ENCODE measurements around the gene PCBP4. TPM values are rescaled to one million over a fixed set of nuclear protein-coding genes. Genes with fewer than 3 reads are reported as not detected.
"Not testable (repeated sequence)": the region's sequence is repeated elsewhere in the genome, so short reads cannot be mapped to it uniquely, and the experiment has no call there.

The PCBP4 gene
- total RNA-seq, 1 experiment from 2014 or later: 45.8 TPM

DNA sequence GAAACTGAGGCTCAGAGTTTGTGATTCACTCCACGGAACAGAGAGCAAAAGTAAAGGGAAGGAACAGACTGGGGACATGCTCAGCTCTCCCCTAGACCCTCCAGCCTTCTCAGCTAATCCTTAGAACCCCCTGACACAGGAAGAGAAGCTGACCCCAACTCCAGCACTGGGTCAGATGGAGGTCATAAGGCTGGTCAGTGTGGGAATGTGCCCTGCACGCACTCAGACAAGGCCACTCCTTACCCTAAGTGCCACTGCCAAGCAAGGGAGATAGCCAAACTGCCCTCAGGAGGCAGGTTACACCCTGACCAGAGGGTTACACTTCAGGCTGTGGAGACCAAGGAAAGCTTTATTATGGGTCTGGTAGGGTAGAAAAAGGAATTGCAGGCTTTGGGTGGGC is 27.3 kb upstream of the PCBP4 start:
- Histone ChIP-seq H3K4me3 (ENCODE audit: low read length) (peak overlapping the region; percentile 93), H3K9ac (ENCODE audit: low read length) (peak overlapping the region; percentile 99), H3K9me2 (replicated peaks; ENCODE audit: low read length) (no peaks in the 10 kb centered on the region), H3K79me2 (ENCODE audit: low read length) (peaks cover 32% of the 10 kb centered on the region), H3K4me2 (ENCODE audit: low read length) (peak overlapping the region; percentile 93), H3K27ac (ENCODE audit: low read length) (peak overlapping the region; percentile 58; the same call in 1 of the 2 replicates), H3F3A (ENCODE audit: low read length, unreplicated experiment) (peaks cover 18% of the 10 kb centered on the region), H2AFZ (ENCODE audit: low read length) (no peak overlapping the region), H4K20me1 (ENCODE audit: low read length) (0 out of 2 replicates have a peak, but pooled peaks cover 4% of the 10 kb centered on the region), H3K9me3 (ENCODE audit: low read length) (no peaks in the 10 kb centered on the region), H3K36me3 (ENCODE audit: low read depth, low read length) (peaks cover 29% of the 10 kb centered on the region), H3K4me1 (ENCODE audit: insufficient read depth, low read length) (peaks cover 22% of the 10 kb centered on the region), H3K27me3 (ENCODE audit: low read length) (no peaks in the 10 kb centered on the region)
- TF ChIP-seq EZH2 (IDR thresholded peaks at IDR 0.05; ENCODE audit: low read length, unreplicated experiment): no peak
- TF ChIP-seq, protein P1, sequence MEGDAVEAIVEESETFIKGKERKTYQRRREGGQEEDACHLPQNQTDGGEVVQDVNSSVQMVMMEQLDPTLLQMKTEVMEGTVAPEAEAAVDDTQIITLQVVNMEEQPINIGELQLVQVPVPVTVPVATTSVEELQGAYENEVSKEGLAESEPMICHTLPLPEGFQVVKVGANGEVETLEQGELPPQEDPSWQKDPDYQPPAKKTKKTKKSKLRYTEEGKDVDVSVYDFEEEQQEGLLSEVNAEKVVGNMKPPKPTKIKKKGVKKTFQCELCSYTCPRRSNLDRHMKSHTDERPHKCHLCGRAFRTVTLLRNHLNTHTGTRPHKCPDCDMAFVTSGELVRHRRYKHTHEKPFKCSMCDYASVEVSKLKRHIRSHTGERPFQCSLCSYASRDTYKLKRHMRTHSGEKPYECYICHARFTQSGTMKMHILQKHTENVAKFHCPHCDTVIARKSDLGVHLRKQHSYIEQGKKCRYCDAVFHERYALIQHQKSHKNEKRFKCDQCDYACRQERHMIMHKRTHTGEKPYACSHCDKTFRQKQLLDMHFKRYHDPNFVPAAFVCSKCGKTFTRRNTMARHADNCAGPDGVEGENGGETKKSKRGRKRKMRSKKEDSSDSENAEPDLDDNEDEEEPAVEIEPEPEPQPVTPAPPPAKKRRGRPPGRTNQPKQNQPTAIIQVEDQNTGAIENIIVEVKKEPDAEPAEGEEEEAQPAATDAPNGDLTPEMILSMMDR (conservative IDR thresholded peaks at IDR 0.05; ENCODE audit: low read depth, low read length): no peak
- no peak for TF ChIP-seq EZH2phosphoT487 (IDR thresholded peaks at IDR 0.05; ENCODE audit: borderline replicate concordance, low read length)
- DNase-seq (no peak), ATAC-seq (no peak)
- intact Hi-C loops (cut with micrococcal nuclease): no loop called here
- CTCF ChIA-PET: no interaction called here
- no TSS peak for BruUV-seq (replicated peaks)
- POLR2A ChIA-PET (ENCODE audit: unreplicated experiment): no interaction called here

DNA sequence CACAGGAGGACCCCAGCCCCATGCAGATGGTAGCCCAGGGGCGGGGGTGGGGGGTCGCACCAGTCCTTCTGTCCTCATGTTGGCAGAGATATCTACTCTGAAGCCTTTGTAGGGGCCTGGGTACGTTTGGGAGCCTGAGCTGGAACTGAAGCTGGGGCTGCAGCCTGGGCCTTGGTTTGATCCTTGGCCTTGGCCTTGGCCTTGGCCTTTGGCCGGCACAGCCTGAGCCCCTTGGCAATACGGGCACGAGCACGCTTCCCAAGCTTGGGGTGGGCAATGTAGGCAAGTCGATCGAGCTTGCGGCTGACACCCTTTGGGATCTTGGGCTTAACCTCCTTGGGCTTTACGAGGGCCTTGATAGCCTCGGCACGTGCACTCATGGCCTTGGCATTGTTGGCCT is 26.4 kb upstream of the PCBP4 start:
- intact Hi-C loops (cut with micrococcal nuclease); H3K9me2 ChIP-seq (replicated peaks; ENCODE audit: low read length); ATAC-seq; H3K4me3 ChIP-seq (ENCODE audit: low read length); H3K9ac ChIP-seq (ENCODE audit: low read length); BruUV-seq (replicated peaks); POLR2A ChIA-PET (ENCODE audit: unreplicated experiment); H4K20me1 ChIP-seq (ENCODE audit: low read length); CTCF ChIA-PET; DNase-seq; H2AFZ ChIP-seq (ENCODE audit: low read length); H3K27ac ChIP-seq (ENCODE audit: low read length); H3K9me3 ChIP-seq (ENCODE audit: low read length); H3K27me3 ChIP-seq (ENCODE audit: low read length): not testable (repeated sequence)
- H3K79me2 ChIP-seq (ENCODE audit: low read length): peaks cover 32% of the 10 kb centered on the region
- peak overlapping the region; percentile 93; the same call in 1 of the 2 replicates for H3K4me2 ChIP-seq (ENCODE audit: low read length)
- peaks cover 18% of the 10 kb centered on the region for H3F3A ChIP-seq (ENCODE audit: low read length, unreplicated experiment)
- H3K4me1 ChIP-seq (ENCODE audit: insufficient read depth, low read length): peaks cover 22% of the 10 kb centered on the region
- peaks cover 29% of the 10 kb centered on the region for H3K36me3 ChIP-seq (ENCODE audit: low read depth, low read length)

DNA sequence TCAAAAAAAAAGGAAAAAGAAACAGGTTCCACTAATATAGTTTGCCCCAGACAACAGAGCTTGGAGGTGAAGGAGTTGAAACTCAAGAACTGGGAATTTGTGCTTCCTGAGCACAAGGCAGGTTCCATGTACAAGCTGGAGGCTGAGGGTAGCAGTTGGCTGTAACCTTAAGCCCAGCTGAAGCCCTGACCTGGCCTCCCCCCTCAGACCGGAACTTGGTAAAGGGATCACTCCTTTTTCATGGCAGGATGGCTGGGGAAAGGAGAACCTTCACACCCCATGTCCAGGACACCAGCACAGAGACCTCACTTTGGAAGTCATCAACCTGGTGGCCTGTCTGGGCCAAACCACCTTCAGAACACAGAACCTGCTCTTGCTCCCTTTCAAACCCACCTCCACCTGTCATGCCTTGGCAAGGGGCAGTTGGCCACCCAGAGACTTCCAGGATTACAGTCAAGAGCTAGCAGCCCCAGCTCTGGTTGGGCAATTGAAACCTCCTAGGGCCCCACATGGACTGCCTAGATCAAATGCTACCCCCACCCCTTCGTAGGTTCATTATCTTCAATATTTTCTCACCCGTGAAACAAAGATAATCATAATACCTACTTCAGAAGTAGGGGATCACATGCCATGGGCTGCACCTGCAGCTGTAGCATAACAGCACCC is 24.9 kb upstream of the PCBP4 start:
- intact Hi-C loops (cut with micrococcal nuclease): no loop called here
- CTCF ChIA-PET: interaction anchor here (1.1 kb wide), 1 partner anchor 51 kb away, joined by 4 read pairs; the partner anchor contains the start of gene RRP9
- H4K20me1 ChIP-seq (ENCODE audit: low read length): 0 out of 2 replicates have a peak, but pooled peaks cover 4% of the 10 kb centered on the region
- no peak overlapping the region for H3K27ac ChIP-seq (ENCODE audit: low read length)
- H3K4me1 ChIP-seq (ENCODE audit: insufficient read depth, low read length): peaks cover 12% of the 10 kb centered on the region
- no peak overlapping the region for H3K9ac ChIP-seq (ENCODE audit: low read length)
- no peaks in the 10 kb centered on the region for H3K9me3 ChIP-seq (ENCODE audit: low read length)
- TF ChIP-seq, protein P1 (conservative IDR thresholded peaks at IDR 0.05; ENCODE audit: low read depth, low read length): no peak
- TF ChIP-seq EZH2 (IDR thresholded peaks at IDR 0.05; ENCODE audit: low read length, unreplicated experiment) (no peak), EZH2phosphoT487 (IDR thresholded peaks at IDR 0.05; ENCODE audit: borderline replicate concordance, low read length) (no peak)
- POLR2A ChIA-PET (ENCODE audit: unreplicated experiment): interaction anchor here (0.6 to 0.7 kb wide), 2 partner anchors 8 to 162 kb away, joined by 3 to 9 read pairs; partner anchors contain the start of gene POC1A
- peaks cover 32% of the 10 kb centered on the region for H3K79me2 ChIP-seq (ENCODE audit: low read length)
- ATAC-seq (no peak), DNase-seq (no peak)
- H3K9me2 ChIP-seq (replicated peaks; ENCODE audit: low read length): no peaks in the 10 kb centered on the region
- no peak overlapping the region for H3K4me3 ChIP-seq (ENCODE audit: low read length)
- peaks cover 18% of the 10 kb centered on the region for H3F3A ChIP-seq (ENCODE audit: low read length, unreplicated experiment)
- H3K4me2 ChIP-seq (ENCODE audit: low read length): no peak overlapping the region
- H3K36me3 ChIP-seq (ENCODE audit: low read depth, low read length): peaks cover 29% of the 10 kb centered on the region
- BruUV-seq (replicated peaks): no TSS peak
- H3K27me3 ChIP-seq (ENCODE audit: low read length): no peaks in the 10 kb centered on the region
- no peak overlapping the region for H2AFZ ChIP-seq (ENCODE audit: low read length)

DNA sequence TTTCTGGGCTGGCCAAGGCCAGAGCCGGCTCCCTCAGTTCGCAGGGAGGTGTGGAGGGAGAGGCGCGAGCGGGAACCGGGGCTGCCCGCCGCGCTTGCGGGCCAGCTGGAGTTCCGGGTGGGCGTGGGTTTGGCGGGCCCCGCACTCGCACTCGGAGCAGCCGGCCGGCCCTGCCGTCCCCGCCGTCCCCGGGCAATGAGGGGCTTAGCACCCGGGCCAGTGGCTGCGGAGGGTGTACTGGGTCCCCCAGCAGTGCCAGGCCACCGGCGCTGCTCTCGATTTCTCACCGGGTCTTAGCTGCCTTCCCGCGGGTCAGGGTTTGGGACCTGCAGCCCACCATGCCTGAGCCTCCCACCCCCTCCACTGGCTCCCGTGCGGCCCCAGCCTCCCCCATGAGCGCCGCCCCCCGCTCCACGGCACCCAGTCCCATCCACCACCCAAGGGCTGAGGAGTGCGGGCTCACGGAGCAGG is 23.3 kb upstream of the PCBP4 start:
- H3K27me3 ChIP-seq (ENCODE audit: low read length); H3K9me3 ChIP-seq (ENCODE audit: low read length); H3K27ac ChIP-seq (ENCODE audit: low read length); POLR2A ChIA-PET (ENCODE audit: unreplicated experiment); H3K9me2 ChIP-seq (replicated peaks; ENCODE audit: low read length); ATAC-seq; H3K4me2 ChIP-seq (ENCODE audit: low read length); intact Hi-C loops (cut with micrococcal nuclease); H3K9ac ChIP-seq (ENCODE audit: low read length); DNase-seq; H3K4me3 ChIP-seq (ENCODE audit: low read length); H2AFZ ChIP-seq (ENCODE audit: low read length); H4K20me1 ChIP-seq (ENCODE audit: low read length); BruUV-seq (replicated peaks): not testable (repeated sequence)
- peaks cover 18% of the 10 kb centered on the region for H3F3A ChIP-seq (ENCODE audit: low read length, unreplicated experiment)
- peaks cover 12% of the 10 kb centered on the region for H3K4me1 ChIP-seq (ENCODE audit: insufficient read depth, low read length)
- peaks cover 29% of the 10 kb centered on the region for H3K36me3 ChIP-seq (ENCODE audit: low read depth, low read length)
- CTCF ChIA-PET: interaction anchor here (1.1 kb wide), 1 partner anchor 49 kb away, joined by 4 read pairs; the partner anchor contains the start of gene RRP9
- H3K79me2 ChIP-seq (ENCODE audit: low read length): peaks cover 30% of the 10 kb centered on the region

Data from PC-3 (cell line).